ENCODE data around the gene KIAA1755. TPM values are rescaled to one million over a fixed set of nuclear protein-coding genes. Genes with fewer than 3 reads are reported as not detected.

KIAA1755 gene
- total RNA-seq, 1 experiment from 2014 or later, result 0.17 TPM

- no peak overlapping the region for H3K27ac ChIP-seq (ENCODE audit: insufficient read length, low read depth, low read length)
- no peak for TF ChIP-seq CTCF (conservative IDR thresholded peaks at IDR 0.05)
Observed at GRCh38 chr20:38267901-38268514, 7.5 kb upstream of the KIAA1755 start.

More at GRCh38 chr20:38267901-38268514, 7.5 kb upstream of the KIAA1755 start:
- H3K27me3 Mint-ChIP-seq (ENCODE audit: low read depth), result peaks cover 36% of the 10 kb centered on the region
- no peak overlapping the region for H3K27ac Mint-ChIP-seq
- Histone ChIP-seq H3K23me2 (ENCODE audit: insufficient read length, low read depth, low read length, poor library complexity, severe bottlenecking) (no peaks in the 10 kb centered on the region), H2AFZ (ENCODE audit: low read length) (no peak overlapping the region), H3K9ac (ENCODE audit: extremely low read depth, insufficient read length, low read length) (no peak overlapping the region), H3K79me1 (ENCODE audit: insufficient read depth, low read depth, low read length, poor library complexity, severe bottlenecking) (no peaks in the 10 kb centered on the region), H4K8ac (replicated peaks; ENCODE audit: insufficient read length, low read depth, low read length) (no peak overlapping the region), H4K20me1 (ENCODE audit: control insufficient read depth, insufficient read depth, insufficient read length) (no peaks in the 10 kb centered on the region), H3K56ac (ENCODE audit: insufficient read length, low read depth, low read length) (no peak overlapping the region), H2BK120ac (ENCODE audit: low read depth, low read length, poor library complexity, severe bottlenecking) (no peak overlapping the region), H3K79me2 (ENCODE audit: insufficient read depth, low read length) (no peaks in the 10 kb centered on the region), H2BK20ac (ENCODE audit: low read depth, low read length, poor library complexity, severe bottlenecking) (no peak overlapping the region), H3K14ac (ENCODE audit: insufficient read depth, low read length) (no peak overlapping the region), H3K9me3 (ENCODE audit: control insufficient read depth, low read depth, low read length) (no peaks in the 10 kb centered on the region), H2BK12ac (ENCODE audit: insufficient read length, low read depth, low read length) (no peak overlapping the region), H3T11ph (ENCODE audit: low read length) (no peak overlapping the region), H3K4me2 (ENCODE audit: insufficient read depth, insufficient read length, low read length) (no peak overlapping the region), H3K27me3 (ENCODE audit: insufficient read depth, low read length) (no peaks in the 10 kb centered on the region), H3K18ac (ENCODE audit: insufficient read length, low read depth, low read length) (no peak overlapping the region), H3K23ac (ENCODE audit: insufficient read length, low read depth, low read length) (no peak overlapping the region), H3K4ac (ENCODE audit: low read depth, low read length) (no peak overlapping the region), H2AK5ac (ENCODE audit: insufficient read length, low read length) (no peak overlapping the region), H3K4me1 (ENCODE audit: insufficient read depth, low read length) (no peaks in the 10 kb centered on the region), H2BK15ac (ENCODE audit: low read depth, low read length) (no peak overlapping the region), H4K91ac (ENCODE audit: insufficient read length, low read depth, low read length) (no peak overlapping the region), H2BK5ac (ENCODE audit: insufficient read length, low read length) (no peak overlapping the region), H4K5ac (ENCODE audit: insufficient read length, low read depth, low read length) (no peak overlapping the region)
- WGBS (ENCODE audit: extremely low coverage, insufficient read length, low lambda C conversion rate), result no CpG with 5 or more reads among the region's 5 CpGs
- peaks cover 0 to 2% (median 0%) of the 10 kb centered on the region in 3 experiments; a peak in 1 of 7 replicates for H3K36me3 Mint-ChIP-seq (ENCODE audit: insufficient read depth in 1 of 3, low read depth in 3 of 3)
- H3K4me1 Mint-ChIP-seq, result no peaks in the 10 kb centered on the region
- H3K9me3 Mint-ChIP-seq, result peaks cover 0 to 3% of the 10 kb centered on the region in 2 experiments; a peak in 1 of 5 replicates
- DNase-seq, result no peak
- H3K4me3 Mint-ChIP-seq, result no peak overlapping the region

Measured in H9 (cell line).